NCI-H446 treated with DMSO at 0.1 percent for 48 hours (cell line): ENCODE data around the gene SGCB.

Experiments used
- DNase-seq: peaks from one replicate; lab custom pipeline; 2025; lab: John Stamatoyannopoulos, UW

The SGCB gene

GRCh38 chr4:52019936-52020657 is 18.0 kb downstream of the SGCB start, which contains the start of gene LRRC66:
LRRC66 (minus strand) TSS chr4:52020363; CDS start chr4:52017613, 2,750 bp downstream.
- DNase-seq = no peak

GRCh38 chr4:52017814-52018213 is 20.3 kb downstream of the SGCB start:
- DNase-seq = no peak

- no peak for DNase-seq
Observed at GRCh38 chr4:52016981-52017380, 21.1 kb downstream of the SGCB start.

- no peak for DNase-seq
Observed at GRCh38 chr4:52015366-52015765, 22.7 kb downstream of the SGCB start.

- no peak for DNase-seq
Observed at GRCh38 chr4:52014903-52015302, 23.2 kb downstream of the SGCB start.

GRCh38 chr4:52012651-52013050 is 25.4 kb downstream of the SGCB start:
- no peak for DNase-seq

- DNase-seq = no peak
Observed at GRCh38 chr4:52010986-52011385, 27.1 kb downstream of the SGCB start.

- DNase-seq = no peak
Observed at GRCh38 chr4:52006887-52007286, 31.2 kb downstream of the SGCB start.

GRCh38 chr4:52005604-52006273 is 32.4 kb downstream of the SGCB start:
- no peak for DNase-seq

- DNase-seq = no peak
Observed at GRCh38 chr4:52004414-52004813, 33.7 kb downstream of the SGCB start.

GRCh38 chr4:52001616-52002015 is 36.5 kb downstream of the SGCB start:
- no peak for DNase-seq

GRCh38 chr4:51999250-51999649 is 38.8 kb downstream of the SGCB start:
- DNase-seq = no peak

- no peak for DNase-seq
Observed at GRCh38 chr4:51998837-51999236, 39.3 kb downstream of the SGCB start.

- DNase-seq = no peak
Observed at GRCh38 chr4:51997647-51998046, 40.5 kb downstream of the SGCB start.

GRCh38 chr4:51995647-51996220 is 42.4 kb downstream of the SGCB start:
- no peak for DNase-seq
